Thymus (tissue), 11 donors: ENCODE data around the gene KLHL3. TPM values are rescaled to one million over a fixed set of nuclear protein-coding genes. Genes with fewer than 3 reads are reported as not detected.

Experiments used
- DNase-seq, 9 donors: peaks; one replicate each; pipeline ENCODE4 v3.0.0-alpha.2; 2013; ENCODE audit warnings: low spot score in 9 of 9, low read depth in 6 of 9, missing footprints in 1 of 9
- H3K27ac ChIP-seq, 2 donors: one replicate each; pipeline ENCODE4 v1.5.1; 2013; ENCODE audit warnings: control low read depth in 1 of 2, low read depth in 1 of 2, low read length in 1 of 2, mild to moderate bottlenecking in 1 of 2, moderate library complexity in 1 of 2
- H3K27me3 ChIP-seq, 2 donors: one replicate each; pipeline ENCODE4 v1.5.1; 2013; ENCODE audit warnings: low read length in 1 of 2; ENCODE audit not compliant: control insufficient read depth in 2 of 2, insufficient read depth in 1 of 2
- H3K36me3 ChIP-seq, 2 donors: one replicate each; pipeline ENCODE4 v1.5.1; 2013; ENCODE audit warnings: low read length in 1 of 2, mild to moderate bottlenecking in 1 of 2, moderate library complexity in 1 of 2; ENCODE audit not compliant: control insufficient read depth in 2 of 2, insufficient read depth in 2 of 2
- H3K4me1 ChIP-seq, 2 donors: one replicate each; pipeline ENCODE4 v1.5.1; 2013; ENCODE audit warnings: low read length in 2 of 2; ENCODE audit not compliant: control insufficient read depth in 2 of 2, insufficient read depth in 2 of 2
- H3K4me3 ChIP-seq, 2 donors: one replicate each; pipeline ENCODE4 v1.5.1; 2013; ENCODE audit warnings: low read length in 2 of 2, control low read depth in 1 of 2, mild to moderate bottlenecking in 1 of 2
- H3K9me3 ChIP-seq, 2 donors: one replicate each; pipeline ENCODE4 v1.5.1; 2013; ENCODE audit warnings: low read length in 1 of 2, mild to moderate bottlenecking in 1 of 2; ENCODE audit not compliant: control insufficient read depth in 2 of 2, insufficient read depth in 1 of 2
- WGBS: extraction: QIAGEN DNeasy Blood & Tissue Kit; methylation state at CpG from one replicate; pipeline ENCODE4 v1.1.7; 2013; 5-methylcytosine and 5-hydroxymethylcytosine counted together
- polyA plus RNA-seq: library from polyadenylated mRNA; stranded (reverse); fragments of 200-250 nt; gene quantifications from one replicate; pipeline ENCODE4 v1.2.3, GENCODE V29; 2013
- total RNA-seq: library from RNA; stranded (reverse); fragments of 120-200 nt; gene quantifications from one replicate; pipeline ENCODE4 v1.2.4, GENCODE V29; 2013
- donor health status: healthy.

The KLHL3 gene
- total and polyA plus RNA-seq, 2 donors: 5.0 to 5.8 TPM

DNA sequence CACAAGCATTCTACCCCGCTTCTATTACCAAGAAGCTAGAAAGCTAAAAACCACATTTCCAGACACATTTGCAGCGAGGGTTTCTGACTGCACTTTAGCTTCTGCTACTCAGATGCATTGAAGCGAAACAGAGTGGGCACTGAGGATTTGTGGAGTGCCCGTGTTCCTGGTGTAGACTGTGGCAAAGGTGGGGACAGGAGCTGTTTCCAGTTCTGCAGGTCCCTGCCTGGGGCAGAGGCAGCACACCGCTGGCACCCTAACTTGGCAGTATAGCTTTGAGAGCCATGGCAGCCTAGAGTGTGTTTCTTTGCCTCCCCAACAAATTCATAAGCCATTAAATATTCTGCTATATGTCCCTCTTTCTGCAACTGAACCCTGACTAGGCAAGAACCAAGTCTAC, 128.1 kb downstream of the KLHL3 start:
- H3K9me3 ChIP-seq: no peaks in the 10 kb centered on the region
- no peak overlapping the region for H3K4me3 ChIP-seq
- no peaks in the 10 kb centered on the region for H3K27me3 ChIP-seq

DNA sequence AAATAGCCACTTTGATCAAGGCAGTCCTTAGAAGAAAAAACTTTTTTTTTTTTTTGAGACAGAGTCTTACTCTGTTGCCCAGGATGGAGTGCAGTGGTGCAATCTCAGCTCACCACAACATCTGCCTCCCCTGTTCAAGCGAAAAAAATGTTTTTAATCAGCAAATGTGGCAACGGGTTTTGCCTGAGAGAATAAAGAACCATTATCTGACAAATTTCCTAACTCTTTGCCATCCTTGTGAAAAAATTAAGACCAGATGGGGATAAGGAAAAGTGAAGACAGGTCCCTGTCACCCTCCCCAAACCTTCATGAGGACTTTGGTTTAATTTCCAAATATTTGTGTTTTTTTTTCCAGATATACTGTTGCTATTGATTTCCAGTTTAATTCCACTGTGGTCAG, 129.5 kb downstream of the KLHL3 start:
- Histone ChIP-seq H3K27me3 (no peaks in the 10 kb centered on the region), H3K27ac (no peak overlapping the region), H3K4me3 (no peak overlapping the region), H3K9me3 (no peaks in the 10 kb centered on the region), H3K4me1 (no peaks in the 10 kb centered on the region), H3K36me3 (no peaks in the 10 kb centered on the region)
- WGBS: 90% methylated on average over 2 of the region's 2 CpGs
- DNase-seq: no peak

More for the DNA sequence above, 128.1 kb downstream of the KLHL3 start:
- WGBS: 85% methylated on average over 5 of the region's 5 CpGs
- no peaks in the 10 kb centered on the region for H3K36me3 ChIP-seq
- no peak overlapping the region for H3K27ac ChIP-seq
- DNase-seq: no peak
- H3K4me1 ChIP-seq: no peaks in the 10 kb centered on the region

DNA sequence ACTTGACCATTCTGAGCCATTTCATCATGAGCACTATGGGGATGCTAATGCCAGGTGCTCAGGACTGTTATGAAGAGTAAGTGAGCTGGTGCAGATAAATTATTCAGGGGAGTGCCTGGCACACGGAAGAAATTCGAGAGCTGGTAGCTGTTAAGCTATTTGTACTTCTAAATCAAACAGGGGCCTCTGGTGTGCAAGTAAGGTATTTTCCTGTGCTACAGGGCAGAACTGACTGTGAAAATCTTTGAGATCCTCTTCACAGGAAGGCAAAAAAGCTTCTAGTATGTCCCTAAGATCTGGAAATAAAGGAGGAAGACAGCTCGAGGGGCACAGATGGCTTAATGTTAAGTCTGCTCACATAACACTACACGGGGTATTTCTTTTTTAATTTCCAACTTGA, 130.5 kb downstream of the KLHL3 start:
- Histone ChIP-seq H3K27ac (no peak overlapping the region), H3K4me3 (no peak overlapping the region), H3K4me1 (no peaks in the 10 kb centered on the region), H3K36me3 (no peaks in the 10 kb centered on the region), H3K27me3 (no peaks in the 10 kb centered on the region), H3K9me3 (no peaks in the 10 kb centered on the region)
- no peak for DNase-seq
- WGBS: 37% methylated on average over 4 of the region's 4 CpGs

DNA sequence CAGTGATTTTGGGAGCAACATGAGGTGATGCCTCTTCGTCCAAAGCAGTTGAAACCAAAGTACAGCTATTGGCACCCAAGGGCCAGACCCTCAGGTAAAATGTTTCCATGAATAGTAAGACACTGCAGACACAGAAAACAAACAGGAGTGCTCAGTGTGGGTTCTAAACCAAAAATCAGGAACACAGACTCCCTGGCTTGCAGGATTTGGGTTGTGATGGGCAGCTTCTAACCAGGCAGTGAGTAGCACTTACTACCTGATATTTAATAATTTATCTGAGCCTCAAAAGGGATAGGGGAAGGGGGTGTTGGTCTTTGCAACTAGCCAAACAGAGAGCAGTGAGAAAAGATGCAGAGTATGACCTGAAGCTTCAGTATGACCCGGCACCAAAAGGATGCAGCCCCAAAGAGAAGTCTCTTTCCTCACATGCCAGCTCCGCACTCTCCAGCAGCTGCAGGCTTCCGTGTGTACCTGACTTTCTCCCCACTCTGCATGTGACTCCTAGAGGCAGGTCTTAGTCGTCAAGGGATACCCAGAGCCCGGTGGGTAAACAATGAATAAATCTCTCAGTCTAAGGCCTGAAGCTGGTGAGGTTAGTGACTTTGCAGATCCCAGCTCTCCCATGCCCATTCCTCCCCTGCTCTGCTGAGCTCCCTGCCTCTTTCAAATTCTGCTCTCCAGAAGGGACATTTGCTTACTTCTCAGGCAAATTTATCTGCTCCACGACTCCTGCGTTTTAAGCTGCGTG, 131.4 kb downstream of the KLHL3 start:
- WGBS: 33% methylated on average over 9 of the region's 9 CpGs
- Histone ChIP-seq H3K4me1 (no peaks in the 10 kb centered on the region), H3K27me3 (peaks cover 0 to 2% of the 10 kb centered on the region in 2 donors), H3K36me3 (no peaks in the 10 kb centered on the region), H3K9me3 (no peaks in the 10 kb centered on the region), H3K27ac (no peak overlapping the region), H3K4me3 (no peak overlapping the region)
- no peak for DNase-seq

DNA sequence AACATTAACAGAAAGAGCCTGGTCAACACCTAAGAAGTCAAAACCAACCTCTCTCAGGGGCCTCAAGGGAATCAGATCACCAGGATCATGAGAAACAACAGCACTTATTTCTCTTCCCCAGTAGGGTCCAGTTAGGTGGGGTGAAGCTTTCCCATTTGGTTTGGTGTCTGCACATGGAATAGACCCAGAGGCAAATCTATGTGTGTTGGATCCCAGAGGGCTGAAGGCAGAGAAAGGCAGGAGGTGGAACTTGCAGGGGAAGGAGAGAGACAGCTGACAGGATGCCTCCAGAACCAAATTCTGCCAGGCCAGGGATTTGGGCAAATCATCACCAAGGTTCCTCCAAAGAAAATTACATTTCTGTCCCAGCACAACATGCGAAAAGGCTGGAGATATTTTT, 132.0 kb downstream of the KLHL3 start:
- Histone ChIP-seq H3K4me1 (no peaks in the 10 kb centered on the region), H3K27me3 (peaks cover 0 to 3% of the 10 kb centered on the region in 2 donors), H3K36me3 (no peaks in the 10 kb centered on the region), H3K4me3 (no peak overlapping the region), H3K9me3 (no peaks in the 10 kb centered on the region), H3K27ac (no peak overlapping the region)
- 96% methylated on average over 1 of the region's 1 CpG for WGBS
- DNase-seq: no peak

DNA sequence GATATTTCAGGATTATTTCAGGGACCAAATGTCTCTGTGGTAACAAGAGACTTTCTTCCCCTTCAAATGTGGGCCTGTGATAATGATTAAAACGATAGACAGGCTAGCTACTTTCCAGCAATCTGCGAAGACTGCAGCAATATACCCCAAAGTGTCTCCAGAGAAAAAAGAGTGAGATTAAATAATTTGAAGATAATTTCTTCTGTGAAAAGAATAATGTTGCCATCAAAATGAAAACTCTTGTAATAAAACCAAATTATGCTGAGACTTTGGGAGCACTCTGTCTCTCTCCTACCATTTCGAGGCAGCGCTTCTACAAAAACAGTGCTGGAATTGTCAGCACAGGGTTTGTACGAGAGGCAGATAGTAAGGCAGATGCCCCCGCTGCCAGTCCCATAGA, 132.5 kb downstream of the KLHL3 start:
- 98% methylated on average over 6 of the region's 6 CpGs for WGBS

DNA sequence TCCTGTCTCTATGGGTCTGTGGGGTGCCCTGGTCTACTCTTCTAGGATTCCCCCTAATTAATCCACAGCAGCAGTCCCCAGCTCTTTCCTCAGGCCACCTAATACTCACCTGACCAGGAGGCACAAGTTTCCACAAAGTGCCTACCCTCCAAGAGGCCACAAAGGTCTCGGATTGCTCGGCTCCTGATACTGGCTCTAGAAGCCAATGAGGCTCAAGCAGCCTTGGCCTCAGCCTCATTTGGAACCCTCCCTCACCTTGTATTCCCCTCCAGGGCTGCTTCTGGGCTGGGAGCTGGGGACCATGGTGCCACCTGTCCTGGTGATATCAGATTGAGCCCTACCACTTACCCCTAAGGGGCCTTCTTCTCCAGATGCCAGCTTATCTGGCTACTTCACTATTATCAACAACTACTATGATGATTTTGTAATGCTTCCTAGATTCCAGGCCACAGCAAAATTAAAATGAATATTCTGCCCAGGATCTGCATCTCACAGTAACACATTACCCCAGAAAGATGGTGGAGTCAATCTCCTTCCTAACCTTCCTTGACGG, 133.1 kb downstream of the KLHL3 start:
- WGBS: 97% methylated on average over 3 of the region's 3 CpGs
- Histone ChIP-seq H3K4me3 (no peak overlapping the region), H3K27me3 (peaks cover 0 to 11% of the 10 kb centered on the region in 2 donors), H3K36me3 (no peaks in the 10 kb centered on the region), H3K27ac (no peak overlapping the region), H3K9me3 (no peaks in the 10 kb centered on the region), H3K4me1 (no peaks in the 10 kb centered on the region)
- no peak for DNase-seq

More for the DNA sequence above, 132.5 kb downstream of the KLHL3 start:
- no peaks in the 10 kb centered on the region for H3K36me3 ChIP-seq
- H3K4me1 ChIP-seq: no peaks in the 10 kb centered on the region
- no peak overlapping the region for H3K27ac ChIP-seq
- no peaks in the 10 kb centered on the region for H3K9me3 ChIP-seq
- DNase-seq: no peak
- no peak overlapping the region for H3K4me3 ChIP-seq
- peaks cover 0 to 8% of the 10 kb centered on the region in 2 donors for H3K27me3 ChIP-seq

DNA sequence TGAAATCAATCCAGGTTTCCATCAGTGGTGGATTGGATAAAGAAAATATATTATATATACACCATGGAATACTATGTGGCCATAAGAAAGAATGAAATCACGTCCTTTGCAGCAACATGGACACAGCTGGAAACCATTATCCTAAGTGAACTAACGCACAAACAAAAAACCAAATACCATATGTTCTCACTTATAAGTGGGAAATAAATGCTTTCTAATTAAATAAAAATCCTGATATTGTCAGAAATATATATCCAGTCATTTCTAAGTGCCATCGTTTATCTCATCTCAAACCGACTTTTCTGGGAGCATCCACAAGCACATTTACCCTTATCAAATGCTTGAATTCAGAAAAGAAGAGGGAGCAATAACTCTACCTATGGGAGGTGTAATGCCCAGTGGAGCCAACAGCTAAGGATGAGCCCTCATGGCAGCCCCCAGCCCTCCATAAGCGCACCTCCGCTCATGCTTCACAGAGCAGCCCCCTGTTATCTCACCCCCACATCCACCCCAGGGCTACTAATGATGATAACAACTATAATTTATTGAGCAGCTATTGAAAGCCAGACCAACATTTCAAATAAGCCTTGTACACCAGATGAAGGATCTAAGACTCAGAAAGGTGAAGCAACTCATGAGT, 135.0 kb downstream of the KLHL3 start:
- no peaks in the 10 kb centered on the region for H3K36me3 ChIP-seq
- WGBS: 97% methylated on average over 6 of the region's 6 CpGs
- DNase-seq: no peak
- no peak overlapping the region for H3K4me3 ChIP-seq
- no peaks in the 10 kb centered on the region for H3K9me3 ChIP-seq
- no peak overlapping the region for H3K27ac ChIP-seq
- peaks cover 0 to 11% of the 10 kb centered on the region in 2 donors for H3K27me3 ChIP-seq
- H3K4me1 ChIP-seq: no peaks in the 10 kb centered on the region

DNA sequence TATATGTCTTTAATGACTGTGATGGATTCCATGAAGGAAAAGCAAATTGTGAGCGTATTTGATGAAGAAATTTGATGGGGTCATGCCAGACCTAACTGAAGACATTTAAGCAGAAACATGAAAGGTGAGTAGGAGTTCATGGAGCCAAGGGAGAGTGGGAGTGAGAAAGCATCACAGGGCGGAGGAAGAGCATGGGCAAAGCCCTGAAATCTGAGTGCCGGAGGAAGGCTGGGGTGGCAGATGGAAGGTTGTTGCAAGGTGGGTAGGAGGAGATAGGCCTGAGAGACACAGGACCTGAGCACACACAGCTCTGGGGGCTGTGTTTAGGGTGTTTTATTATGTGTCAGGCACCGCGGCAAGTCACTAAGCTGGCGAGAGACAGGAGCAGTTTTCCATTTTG, 136.4 kb downstream of the KLHL3 start:
- no peak for DNase-seq
- 88% methylated on average over 6 of the region's 6 CpGs for WGBS
- no peak overlapping the region for H3K27ac ChIP-seq
- no peaks in the 10 kb centered on the region for H3K4me1 ChIP-seq
- no peaks in the 10 kb centered on the region for H3K36me3 ChIP-seq
- no peak overlapping the region for H3K4me3 ChIP-seq
- H3K27me3 ChIP-seq: peaks cover 0 to 11% of the 10 kb centered on the region in 2 donors
- no peaks in the 10 kb centered on the region for H3K9me3 ChIP-seq
